K562 treated with DMSO at 1 percent for 24 hours (cell line): ENCODE data around the gene GBX1. TPM values are rescaled to one million over a fixed set of nuclear protein-coding genes. Genes with fewer than 3 reads are reported as not detected.

ENCODE experiments used
- total RNA-seq: library from RNA; unstranded; fragments of 300-600 nt; gene quantifications from 2 replicates; pipeline ENCODE4 v1.2.3, GENCODE V29; 2022; ENCODE audit warnings: low read depth; ENCODE audit not compliant: insufficient read depth

The GBX1 gene
- total RNA-seq = not detected in 2 replicates

GRCh38 chr7:151167197-151167961 lies at the start of gene GBX1:
Gene GBX1 (minus strand): TSS chr7:151167694. CDS start chr7:151167548, 146 bp downstream.

GRCh38 chr7:151210087-151210854 lies 42.8 kb upstream of the GBX1 start, which contains the start of gene H2BK1:
Gene H2BK1 (minus strand): TSS chr7:151210488. CDS start chr7:151210318, 170 bp downstream.

GRCh38 chr7:151186640-151187408 lies 19.3 kb upstream of the GBX1 start, which contains the start of gene ASB10:
Gene ASB10 (minus strand): TSS chr7:151187250. CDS start chr7:151187130, 120 bp downstream.

Other genes with a start within 250 kb of the GBX1 start
- 138 and 157 TPM in 2 replicates for gene KCNH2, start 189.4 kb downstream of the GBX1 start, total RNA-seq
- 91.7 and 109 TPM in 2 replicates for gene NOS3, start 176.7 kb downstream of the GBX1 start, total RNA-seq
- 5.4 and 7.1 TPM in 2 replicates for gene ATG9B, start 143.2 kb downstream of the GBX1 start, total RNA-seq
- gene ABCB8, start 139.2 kb downstream of the GBX1 start, total RNA-seq = 51.8 and 53.5 TPM in 2 replicates
- gene ASIC3, start 119.2 kb downstream of the GBX1 start, total RNA-seq = 11.0 and 13.6 TPM in 2 replicates
- 47.3 and 50.2 TPM in 2 replicates for gene CDK5, start 109.8 kb downstream of the GBX1 start, total RNA-seq
- 348 and 378 TPM in 2 replicates for gene SLC4A2, start 108.1 kb downstream of the GBX1 start, total RNA-seq
- gene FASTK, start 86.9 kb downstream of the GBX1 start, total RNA-seq = 144 and 155 TPM in 2 replicates
- gene TMUB1, start 84.2 kb downstream of the GBX1 start, total RNA-seq = 309 and 332 TPM in 2 replicates
- 112 and 114 TPM in 2 replicates for gene AGAP3, start 81.2 kb downstream of the GBX1 start, total RNA-seq
- gene ASB10, start 19.6 kb upstream of the GBX1 start, total RNA-seq = not detected in 2 replicates
- gene H2BK1, start 42.8 kb upstream of the GBX1 start, total RNA-seq = not detected in 2 replicates
- 51.5 and 53.2 TPM in 2 replicates for gene ABCF2, start 59.5 kb upstream of the GBX1 start, total RNA-seq
- gene CHPF2, start 64.8 kb upstream of the GBX1 start, total RNA-seq = 68.6 and 74.9 TPM in 2 replicates
- gene SMARCD3, start 81.0 kb upstream of the GBX1 start, total RNA-seq = 1.2 and 4.7 TPM in 2 replicates
- gene NUB1, start 174.1 kb upstream of the GBX1 start, total RNA-seq = 71.7 and 80.4 TPM in 2 replicates
- gene WDR86, start 242.3 kb upstream of the GBX1 start, total RNA-seq = 0.41 and 0.67 TPM in 2 replicates